ENCODE data around the gene LTB4R.
"Not testable (repeated sequence)": the region's sequence is repeated elsewhere in the genome, so short reads cannot be mapped to it uniquely, and the experiment has no call there.

The LTB4R gene

GRCh38 chr14:24343795-24344660 is 32.7 kb downstream of the LTB4R start:
- ATAC-seq: no peak

DNA sequence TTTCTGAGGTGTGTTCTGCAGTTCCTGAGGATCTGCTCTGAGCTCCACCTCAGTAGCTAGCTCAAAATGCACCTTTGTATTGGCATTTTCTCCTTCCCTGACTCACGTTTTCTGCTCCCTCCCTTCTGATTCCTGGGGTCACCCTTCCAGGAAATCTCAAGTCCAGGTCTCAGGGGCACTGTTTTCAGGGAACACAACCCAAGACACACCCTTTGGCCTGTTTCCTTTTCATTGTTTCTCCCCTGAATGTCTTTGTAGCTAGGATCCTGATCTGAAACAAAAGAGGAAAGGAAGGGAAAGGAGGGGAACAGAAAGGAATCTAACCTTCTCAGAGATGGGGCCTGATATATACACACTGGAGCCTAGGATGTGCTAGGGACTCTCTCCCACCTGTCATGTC is 35.8 kb downstream of the LTB4R start:
- no peak for ATAC-seq
- DNase-seq: no peak

More at GRCh38 chr14:24343795-24344660, 32.7 kb downstream of the LTB4R start:
- no peak for DNase-seq

GRCh38 chr14:24348186-24348585 is 36.9 kb downstream of the LTB4R start:
- ATAC-seq (no peak), DNase-seq (no peak)

- DNase-seq (no peak), ATAC-seq (no peak)
These were observed 38.4 kb downstream of the LTB4R start for GRCh38 chr14:24349742-24350141.

DNA sequence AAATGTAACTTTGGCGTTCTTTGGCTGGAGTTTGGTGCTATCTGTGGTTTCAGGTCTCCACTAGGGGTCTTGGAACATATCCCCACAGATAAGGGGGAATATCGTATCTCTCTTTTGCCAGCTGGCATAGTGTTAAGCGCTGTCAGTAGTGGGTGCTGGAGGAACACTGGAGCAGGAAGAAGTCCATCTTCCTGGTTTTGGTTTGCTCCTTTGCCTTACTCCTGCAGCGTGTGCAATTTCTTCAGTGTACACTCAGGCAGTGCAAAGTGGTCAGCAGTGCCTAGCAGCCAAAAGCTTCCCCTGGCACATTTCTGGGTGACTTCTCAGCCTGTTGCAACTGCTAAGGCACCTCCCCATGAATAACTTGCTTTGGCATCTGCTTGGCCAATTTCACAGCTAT is 40.2 kb downstream of the LTB4R start:
- ATAC-seq: no peak
- no peak for DNase-seq

DNA sequence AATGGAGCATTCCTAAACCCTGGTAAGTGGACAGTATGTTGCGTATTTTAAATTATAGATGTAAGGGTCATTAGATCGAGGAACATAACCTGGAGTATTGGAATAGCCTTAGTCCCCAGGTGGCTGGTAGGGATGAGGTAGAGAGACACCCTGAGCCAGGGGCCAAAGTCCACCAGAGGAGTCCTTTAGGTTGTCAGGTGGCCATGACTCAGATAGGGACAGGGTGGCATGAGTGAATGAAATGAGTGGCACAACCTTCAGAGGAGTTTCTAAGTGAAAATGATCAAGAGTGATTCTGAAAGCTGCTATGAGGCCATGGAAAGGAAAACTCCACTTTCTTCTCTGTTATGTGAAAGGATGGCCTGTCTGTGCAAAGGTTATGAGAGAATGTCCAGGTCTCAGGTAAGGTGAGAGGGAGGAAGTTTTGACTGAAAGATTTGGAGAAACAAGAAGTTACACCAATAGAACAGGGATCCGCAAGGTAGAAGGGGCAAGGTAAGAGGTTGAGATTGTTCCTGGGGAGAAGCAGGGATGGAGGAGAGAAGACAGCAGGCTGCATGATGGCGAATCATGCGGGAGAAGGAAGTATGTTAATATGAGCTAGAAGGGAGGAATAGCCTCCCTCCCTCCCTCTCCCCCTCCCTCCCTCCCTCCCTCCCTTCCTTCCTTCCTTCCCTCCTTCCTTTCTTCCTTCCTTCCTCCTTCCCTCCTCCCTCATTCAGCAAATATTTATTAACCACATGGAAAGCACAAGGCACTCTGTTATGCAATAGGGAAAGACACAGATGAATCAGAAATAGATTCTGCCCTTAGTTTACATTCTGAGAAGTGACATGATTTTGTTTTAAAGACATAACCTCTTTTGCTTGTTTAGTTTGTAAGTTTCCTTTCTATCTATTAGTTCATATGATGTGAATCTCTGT is 42.5 kb downstream of the LTB4R start:
- ATAC-seq (no peak), DNase-seq (no peak)

GRCh38 chr14:24354482-24354825 is 43.2 kb downstream of the LTB4R start:
- ATAC-seq, DNase-seq: not testable (repeated sequence)

DNA sequence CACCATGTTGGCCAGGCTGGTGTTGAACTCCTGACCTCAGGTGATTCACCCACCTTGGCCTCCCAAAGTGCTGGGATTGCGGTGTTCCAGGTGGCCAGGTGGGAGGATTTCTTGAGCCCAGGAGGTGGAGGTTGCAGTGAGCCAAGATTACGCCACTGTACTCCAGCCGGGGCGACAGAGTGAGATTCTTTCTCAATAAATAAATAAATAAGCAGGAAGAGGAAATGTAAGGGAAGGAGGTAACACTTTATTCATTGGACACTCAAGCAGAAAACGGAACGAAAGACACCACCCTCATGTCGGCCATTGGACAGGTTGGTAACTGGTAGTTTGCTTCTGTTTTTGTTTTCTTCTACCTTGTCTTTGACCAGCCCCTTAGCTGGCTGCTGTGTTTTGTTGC is 43.7 kb downstream of the LTB4R start:
- DNase-seq (no peak), ATAC-seq (no peak)

- ATAC-seq: no peak
- DNase-seq: no peak
These were observed 44.9 kb downstream of the LTB4R start for GRCh38 chr14:24356208-24356607.

DNA sequence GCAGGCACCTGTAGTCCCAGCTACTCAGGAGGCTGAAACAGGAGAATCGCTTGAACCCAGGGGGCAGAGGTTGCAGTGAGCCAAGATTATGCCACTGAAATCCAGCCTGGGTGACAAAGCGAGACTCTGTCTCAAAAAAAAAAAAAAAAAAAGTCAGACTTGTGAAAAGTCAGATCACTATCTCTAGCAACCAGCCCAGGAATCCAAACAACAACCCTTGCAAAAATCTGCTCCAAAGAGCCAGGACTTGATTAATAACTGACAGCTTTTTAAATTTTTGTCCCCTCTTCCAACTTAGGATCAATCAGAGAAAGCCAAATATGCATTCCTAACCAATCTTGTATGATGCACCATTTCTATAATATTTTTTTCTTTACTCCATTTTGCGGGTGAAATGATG is 49.0 kb downstream of the LTB4R start:
- ATAC-seq (no peak), DNase-seq (no peak)

DNA sequence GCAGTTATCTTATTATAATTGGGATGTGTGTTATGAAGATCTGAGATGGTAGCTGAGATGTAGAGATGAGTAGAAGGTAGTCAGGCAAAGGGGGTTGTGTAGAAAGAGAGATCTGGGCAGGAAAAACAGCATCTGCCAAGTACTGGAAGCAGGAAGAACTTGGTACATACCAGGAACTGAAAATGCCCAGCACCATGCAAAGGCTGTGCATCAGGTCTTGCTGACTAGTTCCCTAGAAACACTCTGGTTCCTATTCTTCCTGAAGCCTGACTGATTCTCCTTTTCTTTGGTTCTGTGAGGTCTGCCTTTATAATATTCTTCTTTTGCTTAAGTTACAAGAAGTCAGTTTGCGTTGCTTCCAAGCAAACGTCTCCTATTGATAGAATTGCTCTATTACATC is 50.0 kb downstream of the LTB4R start:
- DNase-seq: no peak
- no peak for ATAC-seq

DNA sequence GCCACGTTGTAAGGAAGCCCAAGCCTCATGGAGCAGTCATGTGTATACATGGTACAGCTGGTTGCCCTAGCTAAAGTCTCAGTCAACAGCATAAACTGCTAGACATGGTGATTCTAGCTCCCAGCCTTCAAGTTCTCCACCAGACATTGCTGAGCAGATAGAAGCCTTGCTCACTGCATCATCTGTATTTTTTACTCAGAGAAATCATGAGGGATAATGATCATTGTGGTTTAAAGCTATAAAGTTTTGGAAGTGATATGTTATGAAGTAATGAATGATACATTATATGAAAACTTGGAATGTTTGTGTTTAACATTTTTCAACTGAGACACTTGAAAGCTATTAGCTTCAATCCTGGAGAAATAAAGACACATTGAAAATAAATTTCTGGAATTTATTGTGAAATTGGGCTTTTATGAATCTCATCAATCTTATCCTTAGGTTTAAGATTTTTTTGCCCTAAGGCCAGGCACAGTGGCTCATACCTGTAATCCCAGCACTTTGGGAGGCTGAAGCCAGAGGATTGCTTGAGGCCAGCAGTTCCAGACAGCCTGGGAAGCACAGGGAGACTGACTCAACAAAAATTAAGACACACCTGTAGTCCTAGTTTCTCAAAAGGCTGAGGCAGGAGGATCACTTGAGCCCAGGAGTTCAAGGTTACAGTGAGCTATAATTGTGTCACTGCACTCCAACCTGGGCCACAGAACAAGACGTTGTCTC is 51.1 kb downstream of the LTB4R start:
- ATAC-seq (no peak), DNase-seq (no peak)

GRCh38 chr14:24363401-24363800 is 52.1 kb downstream of the LTB4R start:
- ATAC-seq: no peak
- DNase-seq: no peak

DNA sequence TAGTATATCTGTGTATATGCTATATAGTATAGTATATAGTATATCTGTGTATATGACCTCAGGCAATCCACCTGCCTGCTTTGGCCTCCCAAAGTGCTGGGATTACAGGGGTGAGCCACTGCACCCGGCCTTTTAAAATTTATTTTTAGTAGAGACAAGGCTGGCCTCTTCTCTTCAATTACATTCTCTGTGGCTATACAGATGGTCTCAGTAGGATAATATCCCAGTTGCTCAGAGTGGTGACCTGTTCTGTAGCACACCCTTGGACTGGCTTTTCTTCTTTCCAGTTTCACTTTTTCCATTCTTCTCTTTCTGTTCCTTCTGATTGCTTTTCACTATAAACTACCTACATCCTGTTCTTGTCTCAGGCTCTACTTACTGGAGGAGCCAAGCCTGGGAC is 53.5 kb downstream of the LTB4R start:
- no peak for DNase-seq
- ATAC-seq: no peak

DNA sequence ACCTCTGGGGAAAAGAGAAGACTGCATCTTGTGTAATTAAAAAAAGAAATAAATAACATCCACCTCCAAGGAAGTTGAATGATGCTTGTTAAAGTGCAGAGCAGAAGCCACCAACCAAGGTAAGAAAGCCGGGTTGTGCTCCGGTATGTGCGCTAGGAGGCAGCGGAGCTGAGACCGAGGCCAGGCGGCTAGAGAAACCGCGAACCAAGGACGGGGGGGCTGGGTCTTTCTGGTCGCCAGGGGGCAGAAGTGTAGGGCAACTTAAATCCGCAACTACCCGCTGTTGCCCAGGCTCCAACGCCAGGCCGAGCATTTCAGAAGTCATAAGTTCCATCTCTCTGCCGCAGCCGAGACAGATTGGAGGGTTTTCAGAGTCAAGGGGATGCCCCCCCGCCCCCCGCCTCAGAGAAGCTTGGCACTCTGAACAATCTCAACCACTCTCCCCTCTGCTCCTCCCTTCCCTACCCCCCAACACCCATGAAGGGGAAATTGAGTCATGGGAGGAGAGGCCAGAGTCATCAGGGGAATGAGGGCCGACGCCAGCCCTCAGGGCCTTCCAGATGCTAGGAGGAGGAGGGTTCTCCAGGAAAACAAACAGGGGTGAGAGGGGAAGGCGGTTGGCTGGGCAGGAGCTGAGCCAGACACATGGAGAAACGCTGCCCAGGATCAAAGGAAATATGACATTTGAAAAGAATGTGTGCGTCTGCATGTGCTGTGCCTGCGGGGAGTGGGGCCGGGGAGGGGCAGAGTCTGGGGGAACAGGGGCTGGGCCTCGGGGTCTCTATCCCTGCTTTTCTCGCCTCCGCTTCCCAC is 54.5 kb downstream of the LTB4R start:
- ATAC-seq (peak; percentile 83), DNase-seq (peak; percentile 82)

- DNase-seq (no peak), ATAC-seq (no peak)
These were observed 55.1 kb downstream of the LTB4R start for GRCh38 chr14:24366413-24366720.

GRCh38 chr14:24366721-24367513 is 55.6 kb downstream of the LTB4R start:
- ATAC-seq: peak; percentile 24
- peak; percentile 66 for DNase-seq

All from stimulated activated naive CD8-positive, alpha-beta T cell treated with anti-CD3 and anti-CD28 coated beads, Interleukin-15, Interleukin-2, amounts not matched to agents 100 U/mL and 50 U/mL, for 24 hours (primary cell).